GM21737 (cell line): ENCODE results near the gene C19orf67.

Source experiments
- ATAC-seq: cut with Tn5 transposase; IDR thresholded peaks from one replicate; pipeline ENCODE4 v1.9.1; 2021; ENCODE audit warnings: mild to moderate bottlenecking, moderate library complexity; ENCODE audit not compliant: unreplicated experiment

The C19orf67 gene

GRCh38 chr19:14085309-14085995 lies at the start of gene C19orf67:
Gene C19orf67, minus strand, starts transcription at chr19:14085783. Its CDS starts 156 bp downstream, at chr19:14085627.
- ATAC-seq: no peak

- ATAC-seq: no peak
These were observed 49.8 kb upstream of the C19orf67 start for GRCh38 chr19:14135355-14135754.

- no peak for ATAC-seq
These were observed 42.4 kb upstream of the C19orf67 start for GRCh38 chr19:14127929-14128509.

- no peak for ATAC-seq
These were observed 41.6 kb upstream of the C19orf67 start for GRCh38 chr19:14127176-14127575.

- no peak for ATAC-seq
These were observed 37.3 kb upstream of the C19orf67 start for GRCh38 chr19:14122924-14123323.

- no peak for ATAC-seq
These were observed 34.9 kb upstream of the C19orf67 start for GRCh38 chr19:14120497-14120780.

GRCh38 chr19:14119644-14120496 lies 34.3 kb upstream of the C19orf67 start:
- ATAC-seq: no peak

- no peak for ATAC-seq
These were observed 33.6 kb upstream of the C19orf67 start for GRCh38 chr19:14119146-14119545.

GRCh38 chr19:14118165-14119051 lies 32.8 kb upstream of the C19orf67 start:
- peak; percentile 20 for ATAC-seq

GRCh38 chr19:14117668-14118164 lies 32.1 kb upstream of the C19orf67 start, which contains the start of gene PRKACA:
Gene PRKACA, minus strand, starts transcription at chr19:14117762. Its CDS starts 215 bp downstream, at chr19:14117547.
- peak; percentile 82 for ATAC-seq

GRCh38 chr19:14116918-14117578 lies 31.5 kb upstream of the C19orf67 start:
- no peak for ATAC-seq

GRCh38 chr19:14116525-14116917 lies 30.9 kb upstream of the C19orf67 start:
- ATAC-seq: no peak

GRCh38 chr19:14115756-14116155 lies 30.2 kb upstream of the C19orf67 start:
- no peak for ATAC-seq

- ATAC-seq: no peak
These were observed 29.3 kb upstream of the C19orf67 start for GRCh38 chr19:14114854-14115253.

GRCh38 chr19:14114439-14114838 lies 28.9 kb upstream of the C19orf67 start:
- no peak for ATAC-seq

GRCh38 chr19:14113762-14114414 lies 28.3 kb upstream of the C19orf67 start:
- no peak for ATAC-seq

GRCh38 chr19:14112809-14113385 lies 27.3 kb upstream of the C19orf67 start:
- ATAC-seq: no peak

GRCh38 chr19:14112051-14112808 lies 26.6 kb upstream of the C19orf67 start:
- no peak for ATAC-seq

- no peak for ATAC-seq
These were observed 25.9 kb upstream of the C19orf67 start for GRCh38 chr19:14111486-14111885.
